NT2/D1 (cell line): ENCODE measurements around the gene GCLM.
A peak's percentile ranks its signal among the peaks of the same experiment; 100 is the strongest.

Experiments
- DNase-seq: peaks from one replicate; pipeline ENCODE4 v3.0.0-alpha.2; 2011; ENCODE audit warnings: low read depth, low spot score
- H3K27me3 ChIP-seq: 2 replicates; pipeline ENCODE4 v1.6.0; 2011; ENCODE audit warnings: mild to moderate bottlenecking; ENCODE audit not compliant: insufficient read length, insufficient read depth
- H3K36me3 ChIP-seq: 2 replicates; pipeline ENCODE4 v1.6.1; 2011; ENCODE audit warnings: mild to moderate bottlenecking, low read length, mixed read lengths; ENCODE audit not compliant: insufficient read depth, insufficient read length
- H3K4me1 ChIP-seq: 2 replicates; pipeline ENCODE4 v1.5.1; 2011; ENCODE audit not compliant: insufficient read depth, insufficient read length
- H3K4me3 ChIP-seq: 2 replicates; pipeline ENCODE4 v1.5.1; 2011; ENCODE audit warnings: low read depth; ENCODE audit not compliant: insufficient read length
- H3K9ac ChIP-seq: 2 replicates; pipeline ENCODE4 v1.6.0; 2011; ENCODE audit warnings: low read depth; ENCODE audit not compliant: insufficient read length
- H3K9me3 ChIP-seq: 2 replicates; pipeline ENCODE4 v1.5.1; 2011; ENCODE audit warnings: mild to moderate bottlenecking, low read length; ENCODE audit not compliant: insufficient read depth
- SUZ12 ChIP-seq: IDR thresholded peaks from 2 replicates; pipeline ENCODE4 v1.6.1; 2011; ENCODE audit not compliant: insufficient read length, insufficient read depth; ENCODE audit errors: extremely low read depth
- YY1 ChIP-seq: IDR thresholded peaks from 2 replicates; pipeline ENCODE4 v1.6.1; 2011; ENCODE audit not compliant: insufficient read length, insufficient read depth
- ZNF274 ChIP-seq: IDR thresholded peaks from 2 replicates; pipeline ENCODE4 v1.6.1; 2011; ENCODE audit warnings: mild to moderate bottlenecking, low read depth, low read length

Gene GCLM

DNA sequence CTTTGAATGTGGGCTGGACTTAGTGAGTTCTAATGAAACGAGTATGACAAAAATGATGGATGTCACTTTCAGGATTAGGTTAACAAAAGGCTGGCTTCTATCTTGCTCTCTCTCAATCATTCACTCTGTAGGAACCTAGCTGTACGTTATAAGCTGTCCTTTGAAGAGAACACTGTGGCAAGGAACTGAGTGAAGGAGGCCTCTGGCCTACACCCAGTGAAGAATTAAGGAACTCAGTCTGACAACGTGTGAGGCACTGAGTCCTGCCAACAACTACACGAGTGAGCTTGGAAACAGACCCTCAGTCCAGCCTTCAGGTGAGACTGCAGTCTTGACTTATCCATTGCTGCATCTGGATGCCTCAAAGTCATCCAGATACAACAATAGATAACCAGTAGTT, 27.0 kb downstream of the GCLM start:
- Histone ChIP-seq H3K9me3 (no peaks in the 10 kb centered on the region), H3K4me3 (no peak overlapping the region), H3K36me3 (peaks cover 10% of the 10 kb centered on the region), H3K9ac (no peak overlapping the region), H3K27me3 (no peaks in the 10 kb centered on the region), H3K4me1 (no peaks in the 10 kb centered on the region)
- no peak for DNase-seq
- TF ChIP-seq SUZ12 (no peak), ZNF274 (no peak), YY1 (no peak)

DNA sequence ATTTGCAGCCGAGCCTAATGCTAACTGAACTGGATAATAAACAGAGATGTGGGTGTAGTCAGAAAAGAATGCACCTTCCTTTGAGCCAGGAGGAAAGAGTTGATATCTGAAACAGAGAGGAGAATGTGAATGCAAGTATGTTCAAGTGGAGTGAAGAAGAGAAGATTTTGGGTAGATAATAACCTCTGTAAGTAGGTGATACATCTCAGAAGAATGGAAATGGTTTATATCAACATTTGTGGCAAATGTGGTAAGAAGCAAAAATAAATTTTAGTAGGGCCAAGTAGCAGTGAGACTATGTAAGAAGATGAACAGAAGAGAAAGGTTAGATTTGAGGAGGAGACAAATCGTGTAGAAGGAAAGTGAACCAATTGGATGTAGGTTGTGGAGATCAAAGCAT, 28.5 kb downstream of the GCLM start:
- Histone ChIP-seq H3K4me3 (no peak overlapping the region), H3K4me1 (no peaks in the 10 kb centered on the region), H3K9me3 (no peaks in the 10 kb centered on the region), H3K9ac (no peak overlapping the region), H3K36me3 (peaks cover 22% of the 10 kb centered on the region), H3K27me3 (no peaks in the 10 kb centered on the region)
- no peak for TF ChIP-seq ZNF274
- no peak for TF ChIP-seq YY1
- no peak for TF ChIP-seq SUZ12
- DNase-seq, result no peak

- peak; percentile 94 for DNase-seq
- peak within 1 kb of the TSS; percentile 97 for H3K4me3 ChIP-seq
- TF ChIP-seq YY1 (peak; percentile 33), ZNF274 (no peak)
Measured at GRCh38 chr1:93878889-93879586, 30.2 kb downstream of the GCLM start, which contains the start of gene DNTTIP2. DNTTIP2 (minus strand) TSS chr1:93879206; CDS start chr1:93879148, 58 bp downstream.

DNA sequence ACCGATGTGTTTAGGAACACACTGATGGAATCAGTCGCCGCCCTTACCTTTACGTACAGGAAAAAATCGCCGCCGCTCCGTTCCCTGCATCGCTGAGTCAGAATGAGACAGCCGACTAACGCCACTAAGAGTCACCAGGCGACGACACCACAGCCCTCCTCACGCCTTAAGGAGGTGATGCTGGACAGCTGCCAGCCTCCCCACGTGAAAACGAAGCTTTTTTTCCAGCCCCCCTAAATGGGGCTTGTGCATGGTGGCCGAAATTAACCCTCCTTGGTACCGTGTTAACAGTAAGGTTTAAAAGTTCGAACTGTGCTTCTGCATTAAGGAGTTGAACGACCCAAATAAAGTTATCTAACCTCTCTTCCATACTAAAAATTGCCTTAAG, 30.7 kb downstream of the GCLM start:
- TF ChIP-seq ZNF274, result no peak
- TF ChIP-seq SUZ12, result no peak
- TF ChIP-seq YY1, result no peak
- H3K9ac ChIP-seq, result peak overlapping the region; percentile 96
- no peaks in the 10 kb centered on the region for H3K4me1 ChIP-seq
- H3K9me3 ChIP-seq, result no peaks in the 10 kb centered on the region
- no peak for DNase-seq
- H3K36me3 ChIP-seq, result peaks cover 44% of the 10 kb centered on the region
- H3K27me3 ChIP-seq, result no peaks in the 10 kb centered on the region
- H3K4me3 ChIP-seq, result peak overlapping the region; percentile 97

More at GRCh38 chr1:93878889-93879586, 30.2 kb downstream of the GCLM start, which contains the start of gene DNTTIP2:
- H3K9me3 ChIP-seq, result no peaks in the 10 kb centered on the region
- peaks cover 38% of the 10 kb centered on the region for H3K36me3 ChIP-seq
- no peaks in the 10 kb centered on the region for H3K27me3 ChIP-seq
- peak within 1 kb of the TSS; percentile 96 for H3K9ac ChIP-seq
- no peaks in the 10 kb centered on the region for H3K4me1 ChIP-seq

DNA sequence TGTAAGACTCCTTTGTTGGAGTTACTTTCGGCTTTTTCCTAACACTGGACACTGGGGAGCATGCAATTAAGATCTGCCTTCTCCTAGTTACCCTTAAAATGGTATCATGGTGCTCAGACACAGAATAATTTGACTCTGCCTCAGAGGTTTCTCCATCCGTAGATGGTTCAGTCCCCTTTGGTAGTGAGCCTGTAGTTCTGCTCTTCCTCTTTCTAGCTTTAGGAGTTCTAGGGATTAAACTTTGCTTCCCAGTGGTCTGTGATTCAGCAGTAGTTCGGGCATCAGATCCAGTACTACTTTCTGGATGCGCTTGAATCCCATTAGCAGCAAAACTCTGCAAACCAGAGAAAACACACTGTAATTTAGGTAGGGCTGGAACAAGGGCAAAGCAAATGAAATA, 31.7 kb downstream of the GCLM start:
- TF ChIP-seq SUZ12, result no peak
- TF ChIP-seq ZNF274, result no peak
- no peak for TF ChIP-seq YY1
- Histone ChIP-seq H3K27me3 (no peaks in the 10 kb centered on the region), H3K9ac (no peak overlapping the region), H3K4me1 (no peaks in the 10 kb centered on the region), H3K4me3 (no peak overlapping the region), H3K9me3 (no peaks in the 10 kb centered on the region), H3K36me3 (peaks cover 53% of the 10 kb centered on the region)
- DNase-seq, result no peak

DNA sequence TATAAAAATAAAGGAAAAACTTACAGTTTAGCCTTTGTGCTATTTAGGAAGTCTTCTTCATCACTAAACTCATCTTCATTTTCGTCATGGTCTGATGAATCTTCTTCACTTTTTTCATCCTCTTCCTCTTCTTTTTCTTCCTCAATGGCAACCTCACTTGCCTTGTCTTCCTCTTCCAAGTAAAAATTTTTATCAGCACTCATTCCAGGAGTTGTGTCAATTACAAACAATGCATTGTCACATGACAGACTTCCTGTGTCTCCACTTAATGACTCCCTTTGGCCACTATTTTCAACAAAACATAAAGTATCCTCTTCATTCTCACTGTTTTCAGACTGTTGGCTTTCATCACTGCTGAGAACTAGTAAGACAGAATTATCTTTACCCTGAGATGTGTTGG, 33.0 kb downstream of the GCLM start:
- Histone ChIP-seq H3K4me1 (no peaks in the 10 kb centered on the region), H3K27me3 (no peaks in the 10 kb centered on the region), H3K9ac (no peak overlapping the region), H3K4me3 (no peak overlapping the region), H3K9me3 (no peaks in the 10 kb centered on the region), H3K36me3 (peaks cover 66% of the 10 kb centered on the region)
- no peak for DNase-seq
- TF ChIP-seq SUZ12 (no peak), YY1 (no peak), ZNF274 (no peak)

DNA sequence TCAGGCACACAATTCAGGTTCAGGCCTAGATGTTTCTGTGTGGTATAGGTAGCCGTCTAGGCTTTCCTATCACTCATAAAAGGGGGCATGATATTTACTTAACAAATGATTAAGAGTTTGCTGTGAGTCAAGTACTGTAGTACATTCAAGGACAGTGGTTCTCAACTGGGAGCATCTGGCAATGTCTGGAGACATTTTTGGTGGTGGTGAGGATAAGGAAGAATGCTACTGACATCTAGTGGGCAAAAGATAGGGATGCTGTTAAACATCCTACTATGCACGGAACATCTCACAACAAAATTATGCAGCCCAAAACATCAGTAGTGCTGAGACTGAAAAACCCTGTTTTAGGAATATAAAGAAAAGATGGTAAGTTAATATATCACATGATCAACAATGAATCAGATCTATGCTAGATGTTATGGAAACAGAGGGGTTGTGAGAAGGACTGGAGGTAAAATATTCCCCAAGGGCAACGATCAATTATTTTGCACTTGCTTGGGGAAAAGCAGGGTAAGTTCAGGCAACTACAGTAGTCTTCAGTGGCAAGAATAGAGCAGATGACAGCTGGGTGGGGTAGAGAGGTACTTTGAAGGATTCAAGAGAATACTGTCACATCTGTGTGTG, 35.1 kb downstream of the GCLM start:
- no peaks in the 10 kb centered on the region for H3K27me3 ChIP-seq
- no peak for DNase-seq
- no peaks in the 10 kb centered on the region for H3K4me1 ChIP-seq
- H3K9ac ChIP-seq, result no peak overlapping the region
- H3K4me3 ChIP-seq, result no peak overlapping the region
- no peaks in the 10 kb centered on the region for H3K9me3 ChIP-seq
- no peak for TF ChIP-seq ZNF274
- TF ChIP-seq SUZ12, result no peak
- no peak for TF ChIP-seq YY1
- H3K36me3 ChIP-seq, result peaks cover 86% of the 10 kb centered on the region
